Lower leg skin (tissue), 3 donors: ENCODE results near the gene CALHM6.

Experiments used
- CTCF ChIP-seq, 3 donors: fragments of 450-650 bp; IDR thresholded peaks; one replicate each; pipeline ENCODE4 v1.5.1; 2016; ENCODE audit warnings: antibody characterized with exemption in 3 of 3, mild to moderate bottlenecking in 3 of 3, moderate library complexity in 2 of 3
- POLR2A ChIP-seq, 2 donors: fragments of 450-650 bp; IDR thresholded peaks; one replicate each; pipeline ENCODE4 v1.6.1; 2016 to 2017; ENCODE audit warnings: antibody characterized with exemption in 2 of 2, mild to moderate bottlenecking in 1 of 2, moderate library complexity in 1 of 2

GRCh38 chr6:116424001-116424400, 37.2 kb upstream of the CALHM6 start:
- TF ChIP-seq CTCF (IDR thresholded peaks at IDR 0.05) (no peak), POLR2A (IDR thresholded peaks at IDR 0.05) (no peak)
